Aorta (tissue), 5 donors: Measurements from ENCODE around the gene BCAT1. TPM values are rescaled to one million over a fixed set of nuclear protein-coding genes. Genes with fewer than 3 reads are reported as not detected.
"Not testable (repeated sequence)": the region's sequence is repeated elsewhere in the genome, so short reads cannot be mapped to it uniquely, and the experiment has no call there.

ENCODE experiments used
- ATAC-seq: fragments of 200-7000 bp; cut with Tn5 transposase; one replicate; pipeline ENCODE4 v1.9.1; 2022; ENCODE audit warnings: moderate library complexity; ENCODE audit not compliant: low FRiP score
- DNase-seq, 2 donors: peaks; one replicate each; pipeline ENCODE4 v3.0.0-alpha.2; 2020
- H3K27ac ChIP-seq, 2 donors: one replicate each; pipeline ENCODE4 v1.5.1; 2013; ENCODE audit warnings: low read length in 2 of 2, mild to moderate bottlenecking in 2 of 2, moderate library complexity in 2 of 2, control low read depth in 1 of 2, inconsistent platforms in 1 of 2, low read depth in 1 of 2
- H3K27me3 ChIP-seq, 2 donors: one replicate each; pipeline ENCODE4 v1.6.1; 2013; ENCODE audit warnings: control low read depth in 1 of 2, low read length in 1 of 2, mild to moderate bottlenecking in 1 of 2, moderate library complexity in 1 of 2; ENCODE audit not compliant: insufficient read depth in 2 of 2, control insufficient read depth in 1 of 2
- H3K36me3 ChIP-seq, 2 donors: one replicate each; pipeline ENCODE4 v1.6.1; 2013; ENCODE audit warnings: control low read depth in 1 of 2, low read length in 1 of 2, mild to moderate bottlenecking in 1 of 2; ENCODE audit not compliant: insufficient read depth in 2 of 2, control insufficient read depth in 1 of 2
- H3K4me1 ChIP-seq, 2 donors: one replicate each; pipeline ENCODE4 v1.6.1; 2013; ENCODE audit warnings: low read length in 2 of 2, control low read depth in 1 of 2, mild to moderate bottlenecking in 1 of 2, moderate library complexity in 1 of 2; ENCODE audit not compliant: insufficient read depth in 2 of 2, control insufficient read depth in 1 of 2
- H3K4me3 ChIP-seq, 2 donors: one replicate each; pipeline ENCODE4 v1.5.1; 2013; ENCODE audit warnings: low read length in 2 of 2, control low read depth in 1 of 2, mild to moderate bottlenecking in 1 of 2
- H3K9me3 ChIP-seq: one replicate; pipeline ENCODE4 v1.6.1; 2013; ENCODE audit warnings: mild to moderate bottlenecking, low read length; ENCODE audit not compliant: control insufficient read depth
- WGBS, 2 donors: extraction: QIAGEN DNeasy Blood & Tissue Kit; methylation state at CpG; one replicate each; pipeline ENCODE4 v1.1.7; 2013; 5-methylcytosine and 5-hydroxymethylcytosine counted together
- intact Hi-C, 2 donors: fragments of 100-400 bp; cut with DNase I; formaldehyde crosslinking; loops; one replicate each; pipeline versions ENCODE4 v1.14.2 to v1.15.0; 2022
- polyA plus RNA-seq, 2 donors: library from polyadenylated mRNA; stranded (reverse); fragments of 200-250 nt; gene quantifications; one replicate each; pipeline ENCODE4 v1.2.3, GENCODE V29; 2013
- total RNA-seq, 2 donors: library from RNA; stranded (reverse); fragmentation: NEBNext Ultra II Directional; extraction: Animal tissue kit (Norgen Biotek cat#: 25700); gene quantifications; one replicate each; pipeline ENCODE4 v1.2.1, GENCODE V29; 2021
- donor health status: healthy with polysubstance abuse.
- donor health status: Bipolar disorder and iron deficiency.
- donor health status: DM: no; HTN: no; CAD: no.
- donor health status: DM: no; HTN: no; CAD: no.
- donor health status: DM: yes; HTN: yes; CAD: no.

BCAT1 gene
- total and polyA plus RNA-seq, 4 donors, result 3.8 to 47.3 (median 21.8) TPM

- H3K4me3 ChIP-seq, DNase-seq, ATAC-seq, H3K27me3 ChIP-seq, H3K36me3 ChIP-seq, H3K27ac ChIP-seq, H3K9me3 ChIP-seq, H3K4me1 ChIP-seq, intact Hi-C loops: not testable (repeated sequence)
- 92 to 93% methylated on average over 6 of the region's 6 CpGs for WGBS, 2 donors
Measured at GRCh38 chr12:24939551-24939950, 9.3 kb downstream of the BCAT1 start.

- no peaks in the 10 kb centered on the region for H3K27me3 ChIP-seq
- 76 to 77% methylated on average over 3 of the region's 3 CpGs for WGBS, 2 donors
- no peak overlapping the region for H3K4me3 ChIP-seq
- H3K27ac ChIP-seq, result no peak overlapping the region
- DNase-seq (no peak), ATAC-seq (no peak)
- H3K36me3 ChIP-seq, result no peaks in the 10 kb centered on the region
- peaks cover 2% of the 10 kb centered on the region for H3K9me3 ChIP-seq
- intact Hi-C loops, result no loop called here
- H3K4me1 ChIP-seq, result no peaks in the 10 kb centered on the region
Measured at GRCh38 chr12:24938341-24938740, 10.6 kb downstream of the BCAT1 start.

GRCh38 chr12:24937553-24938244, 11.2 kb downstream of the BCAT1 start:
- Histone ChIP-seq H3K27ac (no peak overlapping the region), H3K27me3 (no peaks in the 10 kb centered on the region), H3K4me1 (no peaks in the 10 kb centered on the region), H3K36me3 (no peaks in the 10 kb centered on the region), H3K9me3 (peaks cover 2% of the 10 kb centered on the region), H3K4me3 (no peak overlapping the region)
- 61 to 76% methylated on average over 2 of the region's 2 CpGs for WGBS, 2 donors
- ATAC-seq, result no peak
- no peak for DNase-seq
- intact Hi-C loops, result no loop called here

GRCh38 chr12:24933694-24934407, 15.1 kb downstream of the BCAT1 start:
- 83 to 90% methylated on average over 10 of the region's 10 CpGs for WGBS, 2 donors
- Histone ChIP-seq H3K27me3 (no peaks in the 10 kb centered on the region), H3K4me3 (no peak overlapping the region), H3K4me1 (no peaks in the 10 kb centered on the region), H3K27ac (no peak overlapping the region), H3K36me3 (no peaks in the 10 kb centered on the region), H3K9me3 (no peaks in the 10 kb centered on the region)
- intact Hi-C loops, result no loop called here
- DNase-seq, result no peak
- ATAC-seq, result no peak

GRCh38 chr12:24931666-24932405, 17.1 kb downstream of the BCAT1 start:
- Histone ChIP-seq H3K4me3 (no peak overlapping the region), H3K9me3 (no peaks in the 10 kb centered on the region), H3K27me3 (no peaks in the 10 kb centered on the region), H3K27ac (no peak overlapping the region), H3K36me3 (no peaks in the 10 kb centered on the region), H3K4me1 (no peaks in the 10 kb centered on the region)
- intact Hi-C loops, result no loop called here
- WGBS, 2 donors, result 88 to 89% methylated on average over 4 of the region's 4 CpGs
- DNase-seq, result no peak
- no peak for ATAC-seq

- Histone ChIP-seq H3K4me1 (no peaks in the 10 kb centered on the region), H3K27me3 (no peaks in the 10 kb centered on the region), H3K9me3 (no peaks in the 10 kb centered on the region), H3K4me3 (no peak overlapping the region), H3K36me3 (no peaks in the 10 kb centered on the region), H3K27ac (no peak overlapping the region)
- ATAC-seq (no peak), DNase-seq (no peak)
- intact Hi-C loops, result no loop called here
- 82 to 88% methylated on average over 2 of the region's 2 CpGs for WGBS, 2 donors
Measured at GRCh38 chr12:24929953-24930352, 18.9 kb downstream of the BCAT1 start.

GRCh38 chr12:24928533-24929306, 20.2 kb downstream of the BCAT1 start:
- intact Hi-C loops, ATAC-seq, H3K4me3 ChIP-seq, H3K4me1 ChIP-seq, H3K36me3 ChIP-seq, H3K27me3 ChIP-seq, H3K9me3 ChIP-seq, DNase-seq, H3K27ac ChIP-seq: not testable (repeated sequence)
- 90 to 92% methylated on average over 13 of the region's 13 CpGs for WGBS, 2 donors

- no peak for ATAC-seq
- intact Hi-C loops, result no loop called here
- H3K27ac ChIP-seq, result no peak overlapping the region
Measured at GRCh38 chr12:24928131-24928530, 20.8 kb downstream of the BCAT1 start.

More at GRCh38 chr12:24928131-24928530, 20.8 kb downstream of the BCAT1 start:
- H3K4me3 ChIP-seq, result no peak overlapping the region
- DNase-seq, result no peak
- no peaks in the 10 kb centered on the region for H3K4me1 ChIP-seq
- 89 to 90% methylated on average over 2 of the region's 2 CpGs for WGBS, 2 donors
- no peaks in the 10 kb centered on the region for H3K9me3 ChIP-seq
- no peaks in the 10 kb centered on the region for H3K27me3 ChIP-seq
- H3K36me3 ChIP-seq, result no peaks in the 10 kb centered on the region
